Measurements from ENCODE around the gene VAV1. TPM values are rescaled to one million over a fixed set of nuclear protein-coding genes. Genes with fewer than 3 reads are reported as not detected.

VAV1 gene
- total and polyA plus RNA-seq, 9 of the 15 experiments (the other 6 are each of a cell fraction or from before 2014, with no cell fraction given): 0.46 to 20.1 (median 11.1) TPM

DNA sequence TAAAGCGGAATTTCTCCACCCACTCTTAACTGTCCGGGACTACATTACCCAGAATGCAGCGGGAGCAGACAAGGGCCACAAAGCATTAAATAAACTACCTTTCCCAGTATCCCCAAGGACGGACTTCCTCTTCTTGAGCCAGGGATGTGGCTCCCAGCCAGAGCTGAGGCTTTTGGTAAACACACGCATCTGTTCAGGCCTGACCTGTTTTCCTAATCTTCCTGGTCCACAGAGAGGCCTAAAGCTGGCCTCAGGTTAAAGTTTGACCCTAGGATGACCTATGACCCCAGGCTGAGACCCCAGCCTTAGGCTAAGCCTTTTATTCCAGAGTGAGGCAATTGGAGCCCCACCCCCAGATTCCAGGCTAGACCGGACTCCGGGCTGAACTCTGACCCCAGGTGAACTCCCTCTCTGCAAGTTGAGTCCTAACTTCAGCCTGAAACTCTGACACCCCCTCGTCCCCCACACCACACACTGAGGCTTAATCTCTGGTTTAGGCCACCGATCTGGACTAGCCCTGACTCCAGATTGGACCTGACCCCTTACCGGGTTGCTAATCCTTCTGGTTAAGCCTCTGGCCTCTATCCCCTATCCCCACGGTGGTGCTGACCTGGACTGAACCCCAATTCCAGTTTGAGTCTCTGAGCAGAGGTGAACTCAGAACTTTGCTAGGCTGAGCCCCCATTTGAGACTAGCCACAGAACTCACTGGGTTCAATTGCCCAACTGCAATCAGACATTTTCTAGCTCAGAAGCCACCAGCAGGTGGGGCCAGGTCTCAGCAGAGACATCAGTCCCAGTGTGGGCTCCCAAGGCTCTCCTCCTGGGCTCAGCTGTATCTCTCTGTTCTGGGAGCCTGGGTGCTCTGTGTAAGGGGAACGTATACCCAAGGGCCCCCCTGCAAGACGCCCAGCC, 34.4 kb upstream of the VAV1 start (continued):
- TF ChIP-seq, protein P1, sequence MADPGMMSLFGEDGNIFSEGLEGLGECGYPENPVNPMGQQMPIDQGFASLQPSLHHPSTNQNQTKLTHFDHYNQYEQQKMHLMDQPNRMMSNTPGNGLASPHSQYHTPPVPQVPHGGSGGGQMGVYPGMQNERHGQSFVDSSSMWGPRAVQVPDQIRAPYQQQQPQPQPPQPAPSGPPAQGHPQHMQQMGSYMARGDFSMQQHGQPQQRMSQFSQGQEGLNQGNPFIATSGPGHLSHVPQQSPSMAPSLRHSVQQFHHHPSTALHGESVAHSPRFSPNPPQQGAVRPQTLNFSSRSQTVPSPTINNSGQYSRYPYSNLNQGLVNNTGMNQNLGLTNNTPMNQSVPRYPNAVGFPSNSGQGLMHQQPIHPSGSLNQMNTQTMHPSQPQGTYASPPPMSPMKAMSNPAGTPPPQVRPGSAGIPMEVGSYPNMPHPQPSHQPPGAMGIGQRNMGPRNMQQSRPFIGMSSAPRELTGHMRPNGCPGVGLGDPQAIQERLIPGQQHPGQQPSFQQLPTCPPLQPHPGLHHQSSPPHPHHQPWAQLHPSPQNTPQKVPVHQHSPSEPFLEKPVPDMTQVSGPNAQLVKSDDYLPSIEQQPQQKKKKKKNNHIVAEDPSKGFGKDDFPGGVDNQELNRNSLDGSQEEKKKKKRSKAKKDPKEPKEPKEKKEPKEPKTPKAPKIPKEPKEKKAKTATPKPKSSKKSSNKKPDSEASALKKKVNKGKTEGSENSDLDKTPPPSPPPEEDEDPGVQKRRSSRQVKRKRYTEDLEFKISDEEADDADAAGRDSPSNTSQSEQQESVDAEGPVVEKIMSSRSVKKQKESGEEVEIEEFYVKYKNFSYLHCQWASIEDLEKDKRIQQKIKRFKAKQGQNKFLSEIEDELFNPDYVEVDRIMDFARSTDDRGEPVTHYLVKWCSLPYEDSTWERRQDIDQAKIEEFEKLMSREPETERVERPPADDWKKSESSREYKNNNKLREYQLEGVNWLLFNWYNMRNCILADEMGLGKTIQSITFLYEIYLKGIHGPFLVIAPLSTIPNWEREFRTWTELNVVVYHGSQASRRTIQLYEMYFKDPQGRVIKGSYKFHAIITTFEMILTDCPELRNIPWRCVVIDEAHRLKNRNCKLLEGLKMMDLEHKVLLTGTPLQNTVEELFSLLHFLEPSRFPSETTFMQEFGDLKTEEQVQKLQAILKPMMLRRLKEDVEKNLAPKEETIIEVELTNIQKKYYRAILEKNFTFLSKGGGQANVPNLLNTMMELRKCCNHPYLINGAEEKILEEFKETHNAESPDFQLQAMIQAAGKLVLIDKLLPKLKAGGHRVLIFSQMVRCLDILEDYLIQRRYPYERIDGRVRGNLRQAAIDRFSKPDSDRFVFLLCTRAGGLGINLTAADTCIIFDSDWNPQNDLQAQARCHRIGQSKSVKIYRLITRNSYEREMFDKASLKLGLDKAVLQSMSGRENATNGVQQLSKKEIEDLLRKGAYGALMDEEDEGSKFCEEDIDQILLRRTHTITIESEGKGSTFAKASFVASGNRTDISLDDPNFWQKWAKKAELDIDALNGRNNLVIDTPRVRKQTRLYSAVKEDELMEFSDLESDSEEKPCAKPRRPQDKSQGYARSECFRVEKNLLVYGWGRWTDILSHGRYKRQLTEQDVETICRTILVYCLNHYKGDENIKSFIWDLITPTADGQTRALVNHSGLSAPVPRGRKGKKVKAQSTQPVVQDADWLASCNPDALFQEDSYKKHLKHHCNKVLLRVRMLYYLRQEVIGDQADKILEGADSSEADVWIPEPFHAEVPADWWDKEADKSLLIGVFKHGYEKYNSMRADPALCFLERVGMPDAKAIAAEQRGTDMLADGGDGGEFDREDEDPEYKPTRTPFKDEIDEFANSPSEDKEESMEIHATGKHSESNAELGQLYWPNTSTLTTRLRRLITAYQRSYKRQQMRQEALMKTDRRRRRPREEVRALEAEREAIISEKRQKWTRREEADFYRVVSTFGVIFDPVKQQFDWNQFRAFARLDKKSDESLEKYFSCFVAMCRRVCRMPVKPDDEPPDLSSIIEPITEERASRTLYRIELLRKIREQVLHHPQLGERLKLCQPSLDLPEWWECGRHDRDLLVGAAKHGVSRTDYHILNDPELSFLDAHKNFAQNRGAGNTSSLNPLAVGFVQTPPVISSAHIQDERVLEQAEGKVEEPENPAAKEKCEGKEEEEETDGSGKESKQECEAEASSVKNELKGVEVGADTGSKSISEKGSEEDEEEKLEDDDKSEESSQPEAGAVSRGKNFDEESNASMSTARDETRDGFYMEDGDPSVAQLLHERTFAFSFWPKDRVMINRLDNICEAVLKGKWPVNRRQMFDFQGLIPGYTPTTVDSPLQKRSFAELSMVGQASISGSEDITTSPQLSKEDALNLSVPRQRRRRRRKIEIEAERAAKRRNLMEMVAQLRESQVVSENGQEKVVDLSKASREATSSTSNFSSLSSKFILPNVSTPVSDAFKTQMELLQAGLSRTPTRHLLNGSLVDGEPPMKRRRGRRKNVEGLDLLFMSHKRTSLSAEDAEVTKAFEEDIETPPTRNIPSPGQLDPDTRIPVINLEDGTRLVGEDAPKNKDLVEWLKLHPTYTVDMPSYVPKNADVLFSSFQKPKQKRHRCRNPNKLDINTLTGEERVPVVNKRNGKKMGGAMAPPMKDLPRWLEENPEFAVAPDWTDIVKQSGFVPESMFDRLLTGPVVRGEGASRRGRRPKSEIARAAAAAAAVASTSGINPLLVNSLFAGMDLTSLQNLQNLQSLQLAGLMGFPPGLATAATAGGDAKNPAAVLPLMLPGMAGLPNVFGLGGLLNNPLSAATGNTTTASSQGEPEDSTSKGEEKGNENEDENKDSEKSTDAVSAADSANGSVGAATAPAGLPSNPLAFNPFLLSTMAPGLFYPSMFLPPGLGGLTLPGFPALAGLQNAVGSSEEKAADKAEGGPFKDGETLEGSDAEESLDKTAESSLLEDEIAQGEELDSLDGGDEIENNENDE (IDR thresholded peaks at IDR 0.05; ENCODE audit: low read depth, low read length): no peak
- TF ChIP-seq HNRNPL (IDR thresholded peaks at IDR 0.05; ENCODE audit: low read depth, low read length) (no peak), ZNF79 (CRISPR knock-in tag; IDR thresholded peaks at IDR 0.05; ENCODE audit: low read depth) (no peak), JUN (IDR thresholded peaks at IDR 0.05; ENCODE audit: borderline replicate concordance, low read depth, low read length) (no peak), JUN (CRISPR knock-in tag; IDR thresholded peaks at IDR 0.05; ENCODE audit: borderline replicate concordance) (no peak), DACH1 (IDR thresholded peaks at IDR 0.05; ENCODE audit: partially characterized antibody) (no peak), MEF2A (IDR thresholded peaks at IDR 0.05; ENCODE audit: control insufficient read depth, low read depth, low read length) (no peak)
- TF ChIP-seq, protein P2, sequence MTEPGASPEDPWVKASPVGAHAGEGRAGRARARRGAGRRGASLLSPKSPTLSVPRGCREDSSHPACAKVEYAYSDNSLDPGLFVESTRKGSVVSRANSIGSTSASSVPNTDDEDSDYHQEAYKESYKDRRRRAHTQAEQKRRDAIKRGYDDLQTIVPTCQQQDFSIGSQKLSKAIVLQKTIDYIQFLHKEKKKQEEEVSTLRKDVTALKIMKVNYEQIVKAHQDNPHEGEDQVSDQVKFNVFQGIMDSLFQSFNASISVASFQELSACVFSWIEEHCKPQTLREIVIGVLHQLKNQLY (CRISPR knock-in tag; conservative IDR thresholded peaks at IDR 0.05): 0 out of 4 replicates have a peak, but pooled peaks of 1 of the 2 experiments have one; percentile 49
- TF ChIP-seq, protein P3, sequence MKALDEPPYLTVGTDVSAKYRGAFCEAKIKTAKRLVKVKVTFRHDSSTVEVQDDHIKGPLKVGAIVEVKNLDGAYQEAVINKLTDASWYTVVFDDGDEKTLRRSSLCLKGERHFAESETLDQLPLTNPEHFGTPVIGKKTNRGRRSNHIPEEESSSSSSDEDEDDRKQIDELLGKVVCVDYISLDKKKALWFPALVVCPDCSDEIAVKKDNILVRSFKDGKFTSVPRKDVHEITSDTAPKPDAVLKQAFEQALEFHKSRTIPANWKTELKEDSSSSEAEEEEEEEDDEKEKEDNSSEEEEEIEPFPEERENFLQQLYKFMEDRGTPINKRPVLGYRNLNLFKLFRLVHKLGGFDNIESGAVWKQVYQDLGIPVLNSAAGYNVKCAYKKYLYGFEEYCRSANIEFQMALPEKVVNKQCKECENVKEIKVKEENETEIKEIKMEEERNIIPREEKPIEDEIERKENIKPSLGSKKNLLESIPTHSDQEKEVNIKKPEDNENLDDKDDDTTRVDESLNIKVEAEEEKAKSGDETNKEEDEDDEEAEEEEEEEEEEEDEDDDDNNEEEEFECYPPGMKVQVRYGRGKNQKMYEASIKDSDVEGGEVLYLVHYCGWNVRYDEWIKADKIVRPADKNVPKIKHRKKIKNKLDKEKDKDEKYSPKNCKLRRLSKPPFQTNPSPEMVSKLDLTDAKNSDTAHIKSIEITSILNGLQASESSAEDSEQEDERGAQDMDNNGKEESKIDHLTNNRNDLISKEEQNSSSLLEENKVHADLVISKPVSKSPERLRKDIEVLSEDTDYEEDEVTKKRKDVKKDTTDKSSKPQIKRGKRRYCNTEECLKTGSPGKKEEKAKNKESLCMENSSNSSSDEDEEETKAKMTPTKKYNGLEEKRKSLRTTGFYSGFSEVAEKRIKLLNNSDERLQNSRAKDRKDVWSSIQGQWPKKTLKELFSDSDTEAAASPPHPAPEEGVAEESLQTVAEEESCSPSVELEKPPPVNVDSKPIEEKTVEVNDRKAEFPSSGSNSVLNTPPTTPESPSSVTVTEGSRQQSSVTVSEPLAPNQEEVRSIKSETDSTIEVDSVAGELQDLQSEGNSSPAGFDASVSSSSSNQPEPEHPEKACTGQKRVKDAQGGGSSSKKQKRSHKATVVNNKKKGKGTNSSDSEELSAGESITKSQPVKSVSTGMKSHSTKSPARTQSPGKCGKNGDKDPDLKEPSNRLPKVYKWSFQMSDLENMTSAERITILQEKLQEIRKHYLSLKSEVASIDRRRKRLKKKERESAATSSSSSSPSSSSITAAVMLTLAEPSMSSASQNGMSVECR (CRISPR knock-in tag; IDR thresholded peaks at IDR 0.05): peak; percentile 53; the same call in 1 of the 2 replicates

All from K562 (cell line).